HepG2 (cell line): ENCODE measurements around the gene IGF2BP1. TPM values are rescaled to one million over a fixed set of nuclear protein-coding genes. Genes with fewer than 3 reads are reported as not detected.

ENCODE experiments used
- ATAC-seq: fragments of 200-7000 bp; cut with Tn5 transposase; 3 replicates; pipeline ENCODE4 v1.9.1; 2020; ENCODE audit warnings: mild to moderate bottlenecking, moderate library complexity
- BruUV-seq: library from RNA; stranded (reverse); fragments of 400-500 nt; replicated peaks from 2 replicates; lab custom pipeline; 2021; lab: Mats Ljungman, UMichigan
- CTCF ChIA-PET: fragments of 300-600 bp; formaldehyde crosslinking; extraction: SDS; loops from one replicate; lab custom pipeline; 2021; ENCODE audit warnings: low total read pairs, inconsistent platforms, low intra/inter-chr PET ratio; lab: Yijun Ruan, JAX
- POLR2A ChIA-PET: fragments of 350-600 bp; sonication (Branson Sonifier 250); formaldehyde crosslinking; loops from one replicate; lab custom pipeline; 2020; ENCODE audit warnings: antibody characterized with exemption, inconsistent platforms; lab: Yijun Ruan, JAX
- DNase-seq: peaks from one replicate; pipeline ENCODE4 v3.0.0-alpha.2; 2015; ENCODE audit warnings: low spot score
- FAIRE-seq: peaks from 3 replicates; lab custom pipeline; 2011; peaks lifted over from hg19 to GRCh38; lab: Jason Lieb, UNC
- H2AFZ ChIP-seq: one replicate; pipeline ENCODE4 v1.6.1; 2011; ENCODE audit warnings: low read length, inconsistent platforms
- H3K27ac ChIP-seq: fragments of 300-600 bp; 3 replicates; pipeline ENCODE4 v1.8.0; 2011; ENCODE audit warnings: mixed run types, mild to moderate bottlenecking, mixed read lengths, low read length, inconsistent platforms; ENCODE audit not compliant: insufficient read depth; ENCODE audit errors: extremely low read length
- H3K27me3 ChIP-seq, 2 experiments: fragments of 200-600 bp in 1 of 2; 2 replicates in 1 of 2; 3 replicates in 1 of 2; pipeline versions ENCODE4 v1.6.0 to v1.8.0; 2011; ENCODE audit warnings: low read length in 2 of 2, mild to moderate bottlenecking in 2 of 2, moderate library complexity in 2 of 2, inconsistent platforms in 1 of 2; ENCODE audit not compliant: insufficient read depth in 2 of 2, control insufficient read depth in 1 of 2
- H3K36me3 ChIP-seq, 2 experiments: fragments of 200-600 bp in 1 of 2; replicated peaks in 1 of 2; 2 replicates in 1 of 2; 3 replicates in 1 of 2; pipeline versions ENCODE4 v1.5.1 to v1.8.0; 2011; ENCODE audit warnings: low read length in 2 of 2, inconsistent platforms in 1 of 2; ENCODE audit not compliant: insufficient read depth in 2 of 2, control insufficient read depth in 1 of 2
- H3K4me1 ChIP-seq: 2 replicates; pipeline ENCODE4 v1.5.1; 2012; ENCODE audit warnings: low read length, inconsistent platforms; ENCODE audit not compliant: insufficient read depth
- H3K4me2 ChIP-seq: 2 replicates; pipeline ENCODE4 v1.6.0; 2011; ENCODE audit warnings: low read depth, low read length, inconsistent platforms
- H3K4me3 ChIP-seq, 3 experiments: fragments of 200-600 bp in 1 of 3; sonication (generic), shearing (Covaris generic) in 1 of 3; replicated peaks in 1 of 3; 2 replicates each; pipeline ENCODE4 v1.5.1; 2011 to 2016; ENCODE audit warnings: low read length in 3 of 3, inconsistent platforms in 2 of 3, low read depth in 2 of 3, mild to moderate bottlenecking in 2 of 3, control low read depth in 1 of 3, mixed read lengths in 1 of 3; ENCODE audit not compliant: insufficient read depth in 1 of 3
- H3K79me2 ChIP-seq: one replicate; pipeline ENCODE4 v1.6.1; 2011; ENCODE audit warnings: low read length, inconsistent platforms; ENCODE audit not compliant: insufficient read depth
- H3K9ac ChIP-seq: 2 replicates; pipeline ENCODE4 v1.6.0; 2011; ENCODE audit warnings: mild to moderate bottlenecking, low read depth, low read length, inconsistent platforms; ENCODE audit not compliant: insufficient read depth
- H3K9me3 ChIP-seq: 2 replicates; pipeline ENCODE4 v1.5.1; 2012; ENCODE audit warnings: mild to moderate bottlenecking, low read length
- H4K20me1 ChIP-seq: 2 replicates; pipeline ENCODE4 v1.6.0; 2011; ENCODE audit warnings: inconsistent platforms, mild to moderate bottlenecking, low read length, moderate library complexity; ENCODE audit not compliant: insufficient read depth
- POLR2A ChIP-seq, 2 experiments: IDR thresholded peaks; 2 replicates each; pipeline ENCODE4 v1.6.1; 2011; ENCODE audit warnings: low read depth in 2 of 2, low read length in 2 of 2, mild to moderate bottlenecking in 1 of 2, moderate library complexity in 1 of 2; ENCODE audit not compliant: insufficient read depth in 1 of 2
- RBM22 ChIP-seq: fragments of 200-400 bp; formaldehyde crosslinking; optimal IDR thresholded peaks from 2 replicates; pipeline ENCODE3; 2017; ENCODE audit warnings: mild to moderate bottlenecking, low read length, moderate library complexity
- ZGPAT ChIP-seq: IDR thresholded peaks from 2 replicates; pipeline ENCODE4 v1.6.1; 2016; ENCODE audit warnings: mild to moderate bottlenecking
- ZNF839 ChIP-seq: sonication (generic); formaldehyde crosslinking; IDR thresholded peaks from 2 replicates; pipeline ENCODE4 v1.4.0; 2020; ENCODE audit warnings: missing genetic modification reagents, mild to moderate bottlenecking, borderline replicate concordance
- WGBS: methylation state at CpG from one replicate; pipeline ENCODE4 v1.1.6; 2017; ENCODE audit warnings: low lambda C conversion rate; 5-methylcytosine and 5-hydroxymethylcytosine counted together
- in situ Hi-C: cut with HindIII; loops from 2 replicates; pipeline ENCODE4 v1.10.0; 2017; ENCODE audit warnings: low pct_unique_long_range_greater_than_20kb; ENCODE audit not compliant: extremely low pct_ligation_motif_present
- intact Hi-C: fragments of 100-400 bp; cut with micrococcal nuclease; formaldehyde crosslinking; loops from one replicate; pipeline ENCODE4 v1.10.0; 2022; ENCODE audit not compliant: unreplicated experiment
- polyA plus RNA-seq, 8 experiments: library from polyadenylated mRNA; depleted of rRNA in 3 of 8; stranded (reverse) in 7 of 8; unstranded in 1 of 8; fragments of >200 nt; fragmentation: Illumina TruSeq in 4 of 8; extraction: Trizol in 4 of 8; gene quantifications; 2 replicates each; pipeline versions ENCODE4 v1.2.1 to v1.2.3, GENCODE V29; 2011 to 2016; ENCODE audit warnings: low read depth in 4 of 8, missing spikeins in 1 of 8, mixed read lengths in 1 of 8; ENCODE audit not compliant: insufficient read depth in 1 of 8
- total RNA-seq, 5 experiments: library from RNA; depleted of rRNA; stranded (reverse); fragments of >200 nt; fragmentation: Illumina TruSeq; extraction: Trizol; gene quantifications; 2 replicates each; pipeline ENCODE4 v1.2.3, GENCODE V29; 2016; ENCODE audit warnings: low read depth in 1 of 5

Gene IGF2BP1
- total and polyA plus RNA-seq, 2 of the 13 experiments (the other 11 are each of a cell fraction or from before 2014, with no cell fraction given): 29.7 to 75.1 TPM

GRCh38 chr17:49054342-49055092 is 57.3 kb downstream of the IGF2BP1 start:
- intact Hi-C loops: no loop called here
- POLR2A ChIA-PET: interaction anchor here (1.7 kb wide), 1 partner anchor 13 kb away, joined by 4 read pairs; no protein-coding TSS in a partner anchor

More at GRCh38 chr17:49054342-49055092, 57.3 kb downstream of the IGF2BP1 start:
- 98% methylated on average over 6 of the region's 6 CpGs for WGBS
- in situ Hi-C loops: no loop called here
- H3K27ac ChIP-seq: no peak overlapping the region
- no peaks in the 10 kb centered on the region for H3K9me3 ChIP-seq
- no peaks in the 10 kb centered on the region for H3K79me2 ChIP-seq
- ATAC-seq (0 out of 3 replicates have a peak, but pooled peaks have one; percentile 8), DNase-seq (no peak), FAIRE-seq (no peak)
- no peak overlapping the region for H3K4me2 ChIP-seq
- peaks cover 16 to 53% of the 10 kb centered on the region in 2 experiments for H3K36me3 ChIP-seq
- H4K20me1 ChIP-seq: no peaks in the 10 kb centered on the region
- H3K4me3 ChIP-seq: no peak overlapping the region
- TF ChIP-seq ZGPAT (CRISPR knock-in tag) (no peak), ZNF839 (CRISPR knock-in tag) (no peak), POLR2A (IDR thresholded peaks at IDR 0.05; ENCODE audit: insufficient read depth in 1 of 2, low read depth in 2 of 2, low read length in 2 of 2) (peak in 1 of 2 experiments; percentile 46; a peak in 1 of 4 replicates), RBM22 (peak; percentile 94)
- no peak overlapping the region for H3K9ac ChIP-seq
- no peak overlapping the region for H2AFZ ChIP-seq
- no peaks in the 10 kb centered on the region for H3K27me3 ChIP-seq
- CTCF ChIA-PET: no interaction called here
- H3K4me1 ChIP-seq: no peaks in the 10 kb centered on the region
- BruUV-seq: no TSS peak
